BE2C (cell line): ENCODE measurements around the gene ORM1.
"Not testable (repeated sequence)": the region's sequence is repeated elsewhere in the genome, so short reads cannot be mapped to it uniquely, and the experiment has no call there.

Experiments used
- DNase-seq: peaks from one replicate; pipeline ENCODE4 v3.0.0-alpha.2; 2020
- H3K27me3 ChIP-seq: fragments of 250-450 bp; sonication (Bioruptor Pico); 2 replicates; pipeline ENCODE4 v1.5.1; 2020; ENCODE audit warnings: mild to moderate bottlenecking
- H3K36me3 ChIP-seq: fragments of 250-450 bp; sonication (Bioruptor Pico); 2 replicates; pipeline ENCODE4 v1.5.1; 2020; ENCODE audit warnings: mild to moderate bottlenecking
- H3K4me1 ChIP-seq: fragments of 250-450 bp; sonication (Bioruptor Pico); 2 replicates; pipeline ENCODE4 v1.5.1; 2020
- H3K4me3 ChIP-seq: 2 replicates; pipeline ENCODE4 v1.5.1; 2011; ENCODE audit warnings: low read depth, low read length
- H3K9me3 ChIP-seq: fragments of 250-450 bp; sonication (Bioruptor Pico); 2 replicates; pipeline ENCODE4 v1.5.1; 2020
- CTCF ChIP-seq: IDR thresholded peaks from 2 replicates; pipeline ENCODE4 v1.5.1; 2012; ENCODE audit warnings: mild to moderate bottlenecking, low read depth, low read length

Gene ORM1

GRCh38 chr9:114318416-114318815, 4.5 kb upstream of the ORM1 start:
- H3K4me1 ChIP-seq: no peaks in the 10 kb centered on the region
- TF ChIP-seq CTCF: no peak
- no peaks in the 10 kb centered on the region for H3K36me3 ChIP-seq
- no peak overlapping the region for H3K4me3 ChIP-seq
- no peak for DNase-seq
- no peaks in the 10 kb centered on the region for H3K27me3 ChIP-seq
- H3K9me3 ChIP-seq: no peaks in the 10 kb centered on the region

- Histone ChIP-seq H3K4me3 (no peak overlapping the region), H3K9me3 (no peaks in the 10 kb centered on the region), H3K27me3 (no peaks in the 10 kb centered on the region), H3K4me1 (no peaks in the 10 kb centered on the region), H3K36me3 (no peaks in the 10 kb centered on the region)
- no peak for DNase-seq
- no peak for TF ChIP-seq CTCF
These were observed 3.8 kb upstream of the ORM1 start for GRCh38 chr9:114319147-114319546.

DNA sequence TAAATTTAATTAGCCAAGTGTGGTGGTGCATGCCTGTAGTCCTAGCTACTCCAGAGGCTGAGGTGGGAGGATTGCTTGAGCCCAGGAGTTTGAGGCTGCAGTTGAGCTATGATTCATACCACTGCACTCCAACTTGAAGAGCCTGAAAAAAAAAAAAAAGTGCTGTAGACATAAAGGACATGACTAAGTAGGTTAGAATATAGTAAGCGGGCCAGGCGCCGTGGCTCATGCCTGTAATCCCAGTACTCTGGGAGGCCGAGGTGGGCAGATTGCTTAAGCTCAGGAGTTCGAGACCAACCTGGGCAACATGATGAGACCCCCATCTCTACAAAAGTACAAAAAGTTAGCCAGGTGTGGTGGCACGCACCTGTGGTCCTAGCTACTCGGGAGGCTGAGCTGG, 2.2 kb upstream of the ORM1 start:
- H3K9me3 ChIP-seq, H3K4me1 ChIP-seq, H3K36me3 ChIP-seq, H3K4me3 ChIP-seq, H3K27me3 ChIP-seq, DNase-seq: not testable (repeated sequence)

- no peaks in the 10 kb centered on the region for H3K9me3 ChIP-seq
- no peak for TF ChIP-seq CTCF
- no peaks in the 10 kb centered on the region for H3K4me1 ChIP-seq
- no peak overlapping the region for H3K4me3 ChIP-seq
- H3K36me3 ChIP-seq: no peaks in the 10 kb centered on the region
- H3K27me3 ChIP-seq: no peaks in the 10 kb centered on the region
- no peak for DNase-seq
These were observed 1.1 kb upstream of the ORM1 start for GRCh38 chr9:114321759-114322158.

DNA sequence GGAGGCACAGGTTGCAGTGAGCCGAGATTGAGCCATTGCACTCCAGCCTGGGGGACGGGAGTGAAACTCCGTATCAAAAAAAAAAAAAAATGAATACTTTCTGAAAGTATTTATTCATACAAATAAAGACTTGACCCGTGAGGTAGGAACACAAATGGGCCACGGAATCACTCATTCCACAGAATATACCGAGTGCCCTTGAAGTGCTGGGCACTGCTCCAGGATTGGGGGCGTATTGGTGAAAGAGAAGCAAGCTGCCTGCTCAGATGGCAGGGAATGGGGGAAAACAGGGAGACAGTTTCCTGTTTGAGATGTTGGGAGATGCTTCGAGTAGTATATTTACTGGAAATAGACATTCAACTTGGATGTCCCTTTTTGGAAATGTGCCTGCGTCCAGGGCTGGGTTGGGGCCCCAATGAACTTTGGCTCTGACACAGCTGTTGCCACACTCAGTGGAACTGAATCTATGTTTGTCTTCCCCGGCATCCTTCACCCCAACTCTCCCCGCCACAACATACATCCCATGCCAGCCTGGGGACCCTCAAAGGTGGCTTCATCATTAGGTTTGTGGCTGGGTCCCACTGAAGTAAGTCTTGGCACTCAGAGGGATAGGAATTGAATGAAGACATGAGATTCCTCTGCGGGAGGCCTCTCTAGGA, 609 bp upstream of the ORM1 start:
- not testable (repeated sequence) for H3K4me3 ChIP-seq, DNase-seq, H3K36me3 ChIP-seq, H3K9me3 ChIP-seq, H3K4me1 ChIP-seq, H3K27me3 ChIP-seq

GRCh38 chr9:114323849-114324248, 951 bp downstream of the ORM1 start:
- not testable (repeated sequence) for H3K36me3 ChIP-seq, H3K4me1 ChIP-seq, H3K4me3 ChIP-seq, H3K9me3 ChIP-seq, H3K27me3 ChIP-seq, DNase-seq

- Histone ChIP-seq H3K27me3 (no peaks in the 10 kb centered on the region), H3K4me1 (no peaks in the 10 kb centered on the region), H3K4me3 (no peak overlapping the region), H3K9me3 (no peaks in the 10 kb centered on the region), H3K36me3 (no peaks in the 10 kb centered on the region)
- no peak for DNase-seq
- TF ChIP-seq CTCF: no peak
These were observed 1.6 kb downstream of the ORM1 start for GRCh38 chr9:114324492-114324891.

DNA sequence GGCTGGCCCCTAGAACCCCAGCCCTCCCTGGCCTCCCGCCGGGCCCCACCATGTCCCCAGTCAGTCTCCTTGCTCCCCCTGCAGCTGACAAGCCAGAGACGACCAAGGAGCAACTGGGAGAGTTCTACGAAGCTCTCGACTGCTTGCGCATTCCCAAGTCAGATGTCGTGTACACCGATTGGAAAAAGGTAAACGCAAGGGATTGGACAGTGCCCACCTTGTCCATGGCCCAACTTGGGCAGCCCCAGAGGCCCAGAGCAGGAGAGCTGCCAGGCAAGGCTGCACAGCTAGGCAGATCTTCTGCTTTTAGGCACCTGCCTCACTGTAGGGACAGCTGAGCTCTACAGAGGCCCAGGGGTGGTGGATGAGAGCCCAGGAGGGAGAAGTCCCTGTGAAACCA, 2.1 kb downstream of the ORM1 start:
- not testable (repeated sequence) for DNase-seq, H3K36me3 ChIP-seq, H3K4me1 ChIP-seq, H3K9me3 ChIP-seq, H3K4me3 ChIP-seq, H3K27me3 ChIP-seq

DNA sequence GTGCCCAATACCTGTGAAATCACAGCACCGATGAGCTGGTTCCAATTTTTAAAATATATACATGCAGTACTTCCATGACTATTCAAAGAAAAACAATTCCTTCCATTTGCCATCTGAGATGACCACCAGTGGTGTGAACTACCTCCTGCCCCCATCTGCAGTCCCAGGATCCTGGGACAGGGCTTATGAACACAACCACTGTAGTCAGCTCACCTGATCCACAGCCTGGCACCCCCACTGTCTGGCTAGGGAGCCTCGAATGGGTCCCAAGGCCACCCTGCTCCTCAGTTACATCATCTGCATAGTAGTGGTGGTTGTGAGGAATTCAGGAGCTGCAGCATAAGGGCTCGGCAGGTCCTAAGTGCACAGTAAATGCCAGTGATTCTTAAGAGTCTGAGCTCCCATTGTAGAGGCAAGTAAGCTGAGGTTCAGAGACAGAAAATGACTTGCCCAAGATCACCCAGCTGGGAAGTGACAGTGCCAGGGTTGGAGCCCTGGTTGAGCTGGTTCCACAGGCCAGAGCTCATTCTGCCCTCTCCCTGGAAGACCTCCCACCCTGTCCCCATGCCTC, 2.9 kb downstream of the ORM1 start:
- H3K36me3 ChIP-seq, H3K27me3 ChIP-seq, H3K9me3 ChIP-seq, DNase-seq, H3K4me1 ChIP-seq, H3K4me3 ChIP-seq: not testable (repeated sequence)
